HepG2 (cell line): Measurements from ENCODE around the gene MED12L. TPM values are rescaled to one million over a fixed set of nuclear protein-coding genes. Genes with fewer than 3 reads are reported as not detected.

Source experiments
- FOSL2 ChIP-seq: sonication (generic); formaldehyde crosslinking; IDR thresholded peaks from 2 replicates; pipeline ENCODE4 v1.4.0; 2020; ENCODE audit warnings: missing genetic modification reagents
- HMG20B ChIP-seq: conservative IDR thresholded peaks from 2 replicates; pipeline ENCODE4 v1.6.1; 2016; ENCODE audit warnings: missing genetic modification reagents, missing compliant biosample characterization
- HNF4G ChIP-seq, 2 experiments: sonication (generic) in 1 of 2; formaldehyde crosslinking in 1 of 2; IDR thresholded peaks; 2 replicates each; pipeline versions ENCODE4 v1.4.0 to v1.6.1; 2011 to 2020; ENCODE audit warnings: borderline replicate concordance in 2 of 2, low read depth in 2 of 2, mild to moderate bottlenecking in 2 of 2, low read length in 1 of 2, missing genetic modification reagents in 1 of 2, moderate library complexity in 1 of 2
- IRF2 ChIP-seq: IDR thresholded peaks from 2 replicates; pipeline ENCODE4 v1.6.1; 2018; ENCODE audit warnings: missing genetic modification reagents, missing compliant biosample characterization
- KLF16 ChIP-seq, 2 experiments: sonication (generic) in 1 of 2; formaldehyde crosslinking in 1 of 2; IDR thresholded peaks; 2 replicates each; pipeline versions ENCODE4 v1.6.1 to v1.8.0; 2016 to 2023; ENCODE audit warnings: missing genetic modification reagents in 2 of 2, missing compliant biosample characterization in 1 of 2
- MAX ChIP-seq: IDR thresholded peaks from 2 replicates; pipeline ENCODE4 v1.6.1; 2012; ENCODE audit warnings: inconsistent platforms
- PATZ1 ChIP-seq: sonication (generic); formaldehyde crosslinking; IDR thresholded peaks from 2 replicates; pipeline ENCODE4 v1.4.0; 2020; ENCODE audit warnings: missing genetic modification reagents
- RXRA ChIP-seq: sonication (generic); formaldehyde crosslinking; IDR thresholded peaks from 2 replicates; pipeline ENCODE4 v1.5.1; 2020; ENCODE audit warnings: missing genetic modification reagents
- SOX6 ChIP-seq, 2 experiments: fragments of 450-650 bp in 1 of 2; sonication (generic) in 1 of 2; formaldehyde crosslinking in 1 of 2; IDR thresholded peaks; 2 replicates each; pipeline versions ENCODE4 v1.4.0 to v1.6.1; 2017 to 2020; ENCODE audit warnings: antibody characterized with exemption in 1 of 2, mild to moderate bottlenecking in 1 of 2, missing genetic modification reagents in 1 of 2
- SRY ChIP-seq: sonication (generic); formaldehyde crosslinking; IDR thresholded peaks from 2 replicates; pipeline ENCODE4 v1.8.0; 2022; ENCODE audit warnings: mild to moderate bottlenecking, missing genetic modification reagents
- TFE3 ChIP-seq: IDR thresholded peaks from 2 replicates; pipeline ENCODE4 v1.6.1; 2016
- ZMAT3 ChIP-seq: sonication (generic); formaldehyde crosslinking; conservative IDR thresholded peaks from 2 replicates; pipeline ENCODE4 v1.7.0; 2021; ENCODE audit warnings: missing genetic modification reagents
- ZMYM3 ChIP-seq: sonication (generic); formaldehyde crosslinking; IDR thresholded peaks from 2 replicates; pipeline ENCODE4 v1.5.1; 2020; ENCODE audit warnings: mild to moderate bottlenecking, missing genetic modification reagents
- ZNF124 ChIP-seq: sonication (generic); formaldehyde crosslinking; IDR thresholded peaks from 2 replicates; pipeline ENCODE4 v1.4.0; 2020; ENCODE audit warnings: missing genetic modification reagents
- ZNF407 ChIP-seq: sonication (generic); formaldehyde crosslinking; IDR thresholded peaks from one replicate; pipeline ENCODE4 v1.5.1; 2020; ENCODE audit warnings: mild to moderate bottlenecking, missing genetic modification reagents; ENCODE audit errors: not compliant biosample characterization
- ZNF773 ChIP-seq: sonication (generic); formaldehyde crosslinking; IDR thresholded peaks from 2 replicates; pipeline ENCODE4 v1.4.0; 2020; ENCODE audit warnings: missing genetic modification reagents, borderline replicate concordance
- ZNF792 ChIP-seq: IDR thresholded peaks from 2 replicates; pipeline ENCODE4 v1.6.1; 2016
- ZSCAN12 ChIP-seq: sonication (generic); formaldehyde crosslinking; IDR thresholded peaks from 2 replicates; pipeline ENCODE4 v1.9.0; 2021; ENCODE audit warnings: mild to moderate bottlenecking, missing genetic modification reagents
- polyA plus RNA-seq, 8 experiments: library from polyadenylated mRNA; depleted of rRNA in 3 of 8; stranded (reverse) in 7 of 8; unstranded in 1 of 8; fragments of >200 nt; fragmentation: Illumina TruSeq in 4 of 8; extraction: Trizol in 4 of 8; gene quantifications; 2 replicates each; pipeline versions ENCODE4 v1.2.1 to v1.2.3, GENCODE V29; 2011 to 2016; ENCODE audit warnings: low read depth in 4 of 8, missing spikeins in 1 of 8, mixed read lengths in 1 of 8; ENCODE audit not compliant: insufficient read depth in 1 of 8
- total RNA-seq, 5 experiments: library from RNA; depleted of rRNA; stranded (reverse); fragments of >200 nt; fragmentation: Illumina TruSeq; extraction: Trizol; gene quantifications; 2 replicates each; pipeline ENCODE4 v1.2.3, GENCODE V29; 2016; ENCODE audit warnings: low read depth in 1 of 5

The MED12L gene
- total and polyA plus RNA-seq, 2 of the 13 experiments (the other 11 are each of a cell fraction or from before 2014, with no cell fraction given): 0.07 to 0.64 TPM

GRCh38 chr3:151283907-151284461 lies 198.5 kb downstream of the MED12L start (continued):
- TF ChIP-seq ZMYM3 (no peak), ZNF773 (CRISPR knock-in tag) (no peak), MAX (peak; percentile 37; the same call in 1 of the 2 replicates), FOSL2 (CRISPR knock-in tag) (peak; percentile 53; the same call in 1 of the 2 replicates), KLF16 (CRISPR knock-in tag; IDR thresholded peaks at IDR 0.05) (peak in 1 of 2 experiments; percentile 49; a peak in 1 of 4 replicates), ZMAT3 (no peak), SOX6 (IDR thresholded peaks at IDR 0.05) (no peak), SOX6 (CRISPR knock-in tag; IDR thresholded peaks at IDR 0.05) (peak; percentile 88), ZSCAN12 (CRISPR knock-in tag) (no peak), SRY (CRISPR knock-in tag) (no peak), PATZ1 (CRISPR knock-in tag) (no peak), IRF2 (no peak; the same call in 1 of the 2 replicates), TFE3 (CRISPR knock-in tag) (peak; percentile 63; the same call in 1 of the 2 replicates), RXRA (CRISPR knock-in tag) (peak; percentile 34; the same call in 1 of the 2 replicates), ZNF792 (CRISPR knock-in tag) (no peak), ZNF124 (CRISPR knock-in tag) (0 out of 2 replicates have a peak, but pooled peaks have one; percentile 47), HNF4G (IDR thresholded peaks at IDR 0.05; ENCODE audit: borderline replicate concordance, low read depth, low read length) (no peak), HNF4G (CRISPR knock-in tag; IDR thresholded peaks at IDR 0.05; ENCODE audit: borderline replicate concordance, low read depth) (no peak), ZNF407 (CRISPR knock-in tag) (no peak), HMG20B (CRISPR knock-in tag) (peak; percentile 75)
